HEK293 (cell line): Measurements from ENCODE around the gene KRT76.

Experiments used
- CTCF ChIA-PET: fragments of 350-600 bp; formaldehyde crosslinking; extraction: SDS; loops from one replicate; lab custom pipeline; 2021; ENCODE audit warnings: antibody characterized with exemption; lab: Yijun Ruan, JAX
- POLR2A ChIA-PET: fragments of 300-600 bp; formaldehyde crosslinking; extraction: SDS; loops from one replicate; lab custom pipeline; 2020; ENCODE audit warnings: antibody characterized with exemption, inconsistent platforms; lab: Yijun Ruan, JAX
- H3K27ac ChIP-seq: fragments of 200-500 bp; sonication (Bioruptor generic); 2 replicates; pipeline ENCODE4 v1.5.1; 2014; ENCODE audit warnings: low read depth, low read length, control low read depth, inconsistent platforms; ENCODE audit errors: extremely low read depth
- H3K36me3 ChIP-seq, 2 experiments: fragments of 200-500 bp in 1 of 2; sonication (Bioruptor generic) in 1 of 2; 1 replicate in 1 of 2; 2 replicates in 1 of 2; pipeline ENCODE4 v1.5.1; 2014 to 2017; ENCODE audit warnings: inconsistent platforms in 2 of 2, low read length in 2 of 2; ENCODE audit not compliant: control insufficient read depth in 2 of 2, insufficient read depth in 1 of 2
- H3K4me1 ChIP-seq: fragments of 200-500 bp; sonication (Bioruptor generic); 2 replicates; pipeline ENCODE4 v1.5.1; 2014; ENCODE audit warnings: mild to moderate bottlenecking, low read length, inconsistent platforms; ENCODE audit not compliant: control insufficient read depth, insufficient read depth
- H3K4me3 ChIP-seq: 2 replicates; pipeline ENCODE4 v1.5.1; 2011; ENCODE audit warnings: low read depth, mild to moderate bottlenecking, control low read depth, low read length, moderate library complexity
- H3K9me3 ChIP-seq: fragments of 200-500 bp; sonication (Bioruptor generic); 2 replicates; pipeline ENCODE4 v1.5.1; 2014; ENCODE audit warnings: low read depth, low read length, inconsistent platforms; ENCODE audit not compliant: control insufficient read depth, insufficient read depth
- GLI2 ChIP-seq: fragments of 450-650 bp; formaldehyde crosslinking; IDR thresholded peaks from 2 replicates; pipeline ENCODE4; 2017; ENCODE audit warnings: missing biosample characterization, missing genetic modification characterization, low read depth, borderline replicate concordance
- HOXA7 ChIP-seq: sonication (generic); formaldehyde crosslinking; IDR thresholded peaks from 2 replicates; pipeline ENCODE4 v1.8.1; 2022; ENCODE audit warnings: missing genetic modification reagents, borderline replicate concordance
- HOXD13 ChIP-seq: sonication (generic); formaldehyde crosslinking; IDR thresholded peaks from 2 replicates; pipeline ENCODE4 v1.8.0; 2022; ENCODE audit warnings: missing genetic modification reagents, borderline replicate concordance
- IKZF3 ChIP-seq: fragments of 450-650 bp; IDR thresholded peaks from 2 replicates; pipeline ENCODE4 v1.5.0; 2018; ENCODE audit warnings: missing biosample characterization, mild to moderate bottlenecking, missing genetic modification characterization, moderate library complexity
- KLF7 ChIP-seq: fragments of 450-650 bp; formaldehyde crosslinking; IDR thresholded peaks from 2 replicates; pipeline ENCODE4 v1.5.1; 2016; ENCODE audit warnings: missing biosample characterization, missing genetic modification characterization, borderline replicate concordance
- KLF9 ChIP-seq: fragments of 450-650 bp; formaldehyde crosslinking; IDR thresholded peaks from 2 replicates; pipeline ENCODE4 v1.5.1; 2016; ENCODE audit warnings: missing biosample characterization, missing genetic modification characterization, low read depth
- OVOL3 ChIP-seq: fragments of 450-650 bp; formaldehyde crosslinking; IDR thresholded peaks from 2 replicates; pipeline ENCODE4 v1.5.1; 2016; ENCODE audit warnings: missing biosample characterization, missing genetic modification characterization
- RBAK ChIP-seq: fragments of 450-650 bp; formaldehyde crosslinking; IDR thresholded peaks from 2 replicates; pipeline ENCODE4 v1.5.1; 2016; ENCODE audit warnings: missing biosample characterization, missing genetic modification characterization
- ZBTB17 ChIP-seq: fragments of 450-650 bp; formaldehyde crosslinking; IDR thresholded peaks from 2 replicates; pipeline ENCODE4 v1.5.1; 2016; ENCODE audit warnings: missing biosample characterization, missing genetic modification characterization
- ZNF10 ChIP-seq: fragments of 450-650 bp; formaldehyde crosslinking; IDR thresholded peaks from 2 replicates; pipeline ENCODE4 v1.5.1; 2017; ENCODE audit warnings: missing biosample characterization, missing genetic modification characterization
- ZNF114 ChIP-seq: fragments of 450-650 bp; formaldehyde crosslinking; IDR thresholded peaks from 2 replicates; pipeline ENCODE4 v1.5.0; 2017; ENCODE audit warnings: missing biosample characterization, missing genetic modification characterization
- ZNF157 ChIP-seq: fragments of 450-650 bp; formaldehyde crosslinking; IDR thresholded peaks from 2 replicates; pipeline ENCODE4 v1.5.1; 2016; ENCODE audit warnings: missing biosample characterization, missing genetic modification characterization
- ZNF23 ChIP-seq: fragments of 450-650 bp; formaldehyde crosslinking; IDR thresholded peaks from 2 replicates; pipeline ENCODE4 v1.5.1; 2016; ENCODE audit warnings: missing biosample characterization, missing genetic modification characterization, borderline replicate concordance
- ZNF266 ChIP-seq: fragments of 450-650 bp; formaldehyde crosslinking; IDR thresholded peaks from 2 replicates; pipeline ENCODE4 v1.5.1; 2016; ENCODE audit warnings: missing biosample characterization, missing genetic modification characterization, low read depth
- ZNF302 ChIP-seq: fragments of 450-650 bp; formaldehyde crosslinking; IDR thresholded peaks from 2 replicates; pipeline ENCODE4 v1.5.1; 2016; ENCODE audit warnings: missing biosample characterization, missing genetic modification characterization, low read depth
- ZNF423 ChIP-seq: fragments of 450-650 bp; formaldehyde crosslinking; IDR thresholded peaks from 2 replicates; pipeline ENCODE4 v1.5.1; 2016; ENCODE audit warnings: missing biosample characterization, missing genetic modification characterization
- ZNF501 ChIP-seq: fragments of 450-650 bp; formaldehyde crosslinking; IDR thresholded peaks from 2 replicates; pipeline ENCODE4 v1.5.1; 2016; ENCODE audit warnings: missing biosample characterization, missing genetic modification characterization
- ZNF626 ChIP-seq: fragments of 450-650 bp; sonication (Bioruptor Pico); formaldehyde crosslinking; IDR thresholded peaks from 2 replicates; pipeline ENCODE4 v1.5.1; 2018; ENCODE audit warnings: missing biosample characterization, missing genetic modification characterization, inconsistent platforms
- ZNF629 ChIP-seq: fragments of 450-650 bp; formaldehyde crosslinking; IDR thresholded peaks from 2 replicates; pipeline ENCODE4 v1.5.1; 2017; ENCODE audit warnings: missing biosample characterization, missing genetic modification characterization
- ZNF701 ChIP-seq: fragments of 450-650 bp; formaldehyde crosslinking; IDR thresholded peaks from 2 replicates; pipeline ENCODE4 v1.5.1; 2016; ENCODE audit warnings: missing biosample characterization, missing genetic modification characterization
- ZNF747 ChIP-seq: fragments of 450-650 bp; formaldehyde crosslinking; IDR thresholded peaks from 2 replicates; pipeline ENCODE4 v1.5.1; 2016; ENCODE audit warnings: missing biosample characterization, missing genetic modification characterization
- ZNF777 ChIP-seq: fragments of 450-650 bp; formaldehyde crosslinking; IDR thresholded peaks from 2 replicates; pipeline ENCODE4 v1.5.1; 2017; ENCODE audit warnings: missing biosample characterization, missing genetic modification characterization, borderline replicate concordance
- TF ChIP-seq, protein P1 (sequence below): fragments of 450-650 bp; formaldehyde crosslinking; IDR thresholded peaks from 2 replicates; pipeline ENCODE4 v1.5.1; 2016; ENCODE audit warnings: missing biosample characterization, missing genetic modification characterization, borderline replicate concordance

The KRT76 gene

DNA sequence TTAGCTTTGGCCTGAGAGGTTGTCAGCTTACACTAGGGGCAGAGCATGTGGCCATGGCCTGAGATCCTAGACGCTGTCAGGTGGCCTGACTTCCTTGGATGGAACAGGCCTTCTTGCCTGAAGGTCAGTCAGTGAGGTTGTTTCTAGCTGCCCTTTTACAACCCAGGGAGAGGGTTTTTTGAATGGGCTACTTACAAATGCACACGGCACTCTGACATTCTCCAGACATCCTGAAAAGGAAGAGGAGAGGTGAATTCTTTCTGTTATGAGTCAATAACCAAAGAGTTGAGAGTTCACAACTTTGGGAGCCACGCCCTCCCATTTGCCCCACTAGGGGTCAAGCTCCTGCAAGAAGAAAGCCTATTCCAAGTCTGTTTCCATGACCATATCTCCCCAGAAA lies 7.8 kb downstream of the KRT76 start:
- ChIA-PET CTCF (interaction anchor here (1.2 to 1.5 kb wide), 2 partner anchors 10 to 211 kb away, joined by 3 read pairs; no protein-coding TSS in a partner anchor), POLR2A (no interaction called here)
- no peak overlapping the region for H3K27ac ChIP-seq
- no peaks in the 10 kb centered on the region for H3K36me3 ChIP-seq
- H3K4me1 ChIP-seq: no peaks in the 10 kb centered on the region
- TF ChIP-seq RBAK (tag by site-specific recombination) (no peak), IKZF3 (tag by site-specific recombination) (no peak), HOXD13 (no peak), ZNF501 (no peak), HOXA7 (CRISPR knock-in tag) (no peak), GLI2 (tag by site-specific recombination) (no peak), ZBTB17 (no peak), ZNF747 (tag by site-specific recombination) (no peak), KLF7 (no peak), ZNF157 (tag by site-specific recombination) (no peak), ZNF302 (tag by site-specific recombination) (no peak), ZNF10 (tag by site-specific recombination) (no peak), KLF9 (tag by site-specific recombination) (no peak), ZNF701 (no peak), ZNF777 (no peak)
- TF ChIP-seq, protein P1, sequence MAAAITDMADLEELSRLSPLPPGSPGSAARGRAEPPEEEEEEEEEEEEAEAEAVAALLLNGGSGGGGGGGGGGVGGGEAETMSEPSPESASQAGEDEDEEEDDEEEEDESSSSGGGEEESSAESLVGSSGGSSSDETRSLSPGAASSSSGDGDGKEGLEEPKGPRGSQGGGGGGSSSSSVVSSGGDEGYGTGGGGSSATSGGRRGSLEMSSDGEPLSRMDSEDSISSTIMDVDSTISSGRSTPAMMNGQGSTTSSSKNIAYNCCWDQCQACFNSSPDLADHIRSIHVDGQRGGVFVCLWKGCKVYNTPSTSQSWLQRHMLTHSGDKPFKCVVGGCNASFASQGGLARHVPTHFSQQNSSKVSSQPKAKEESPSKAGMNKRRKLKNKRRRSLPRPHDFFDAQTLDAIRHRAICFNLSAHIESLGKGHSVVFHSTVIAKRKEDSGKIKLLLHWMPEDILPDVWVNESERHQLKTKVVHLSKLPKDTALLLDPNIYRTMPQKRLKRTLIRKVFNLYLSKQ (tag by site-specific recombination): no peak
- H3K9me3 ChIP-seq: no peaks in the 10 kb centered on the region
- no peak overlapping the region for H3K4me3 ChIP-seq

DNA sequence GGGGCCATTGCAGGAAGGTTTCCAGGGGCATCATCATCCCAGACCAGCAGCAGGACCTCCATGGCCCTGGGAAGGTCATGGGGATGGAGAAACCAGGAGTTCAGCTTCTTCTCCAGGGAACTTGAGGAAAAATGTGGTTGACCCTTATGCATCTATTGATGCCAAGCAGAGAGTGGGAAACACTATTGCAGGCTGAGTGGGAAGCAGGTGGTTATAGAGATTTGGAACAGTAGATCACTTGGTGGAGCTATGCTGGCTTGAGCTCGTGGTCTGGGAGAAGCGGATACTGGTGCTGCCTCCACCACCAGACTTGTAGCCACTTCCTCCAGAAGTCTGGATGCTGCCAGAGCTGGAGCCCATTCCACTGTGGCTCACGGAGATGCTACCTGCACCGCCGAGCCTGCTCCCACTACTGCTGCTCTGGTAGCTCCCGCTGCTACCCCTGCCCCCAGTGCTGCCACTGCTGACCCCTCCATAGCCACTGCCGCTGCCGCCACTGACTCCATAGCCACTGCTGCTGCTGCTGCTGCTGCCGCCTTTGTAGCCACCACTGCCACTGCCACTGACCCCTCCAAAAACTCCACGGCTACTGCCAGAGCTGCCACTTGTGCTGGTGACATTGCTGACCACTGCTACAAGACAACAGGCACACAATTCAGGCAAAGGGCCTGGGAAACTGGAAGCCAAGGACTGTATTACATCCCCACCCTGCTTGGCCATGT lies 8.5 kb downstream of the KRT76 start:
- ChIA-PET CTCF (interaction anchor here (0.6 to 1.2 kb wide), 3 partner anchors 9 to 595 kb away, joined by 3 to 4 read pairs (median 3); no protein-coding TSS in a partner anchor), POLR2A (no interaction called here)
- Histone ChIP-seq H3K4me1 (no peaks in the 10 kb centered on the region), H3K27ac (no peak overlapping the region), H3K9me3 (no peaks in the 10 kb centered on the region), H3K4me3 (no peak overlapping the region), H3K36me3 (no peaks in the 10 kb centered on the region)
- TF ChIP-seq ZNF23 (no peak), ZNF266 (tag by site-specific recombination) (no peak), ZNF114 (tag by site-specific recombination) (no peak), ZNF423 (tag by site-specific recombination) (no peak), KLF9 (tag by site-specific recombination) (no peak), ZNF626 (tag by site-specific recombination) (no peak), GLI2 (tag by site-specific recombination) (no peak)

DNA sequence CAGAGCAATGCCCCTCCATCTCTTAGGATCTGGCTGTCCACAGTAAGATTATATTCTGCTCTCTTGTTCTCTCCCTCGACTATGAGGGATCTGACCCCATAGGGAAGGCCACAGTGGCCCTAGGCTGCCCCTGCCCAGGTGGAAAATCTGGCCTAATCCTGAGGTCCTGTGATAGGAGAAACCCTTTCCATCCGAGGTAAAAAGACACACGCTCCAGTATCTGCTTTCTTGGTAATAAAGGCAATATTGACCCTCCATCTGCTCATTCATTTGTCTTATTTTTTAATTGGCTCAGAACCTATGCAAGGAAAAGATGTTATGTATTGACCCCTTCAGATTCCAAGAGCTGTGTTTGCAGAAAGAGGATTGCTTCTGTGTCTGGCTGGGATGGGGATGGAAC lies 9.7 kb downstream of the KRT76 start:
- POLR2A ChIA-PET: no interaction called here
- Histone ChIP-seq H3K4me1 (no peaks in the 10 kb centered on the region), H3K9me3 (no peaks in the 10 kb centered on the region), H3K27ac (no peak overlapping the region), H3K36me3 (no peaks in the 10 kb centered on the region)
- CTCF ChIA-PET: no interaction called here
- TF ChIP-seq ZNF629: no peak
- TF ChIP-seq OVOL3 (tag by site-specific recombination): no peak
- TF ChIP-seq, all 188 proteins: peak for 0
- H3K4me3 ChIP-seq: no peak overlapping the region
